Esophagus squamous epithelium (tissue), 5 donors: ENCODE data around the gene KRT7. TPM values are rescaled to one million over a fixed set of nuclear protein-coding genes. Genes with fewer than 3 reads are reported as not detected.

ENCODE experiments used
- DNase-seq: peaks from one replicate; lab custom pipeline; 2025; lab: John Stamatoyannopoulos, UW
- H3K27ac ChIP-seq, 4 donors: fragments of 200-600 bp; sonication (generic); one replicate each; pipeline ENCODE4 v1.5.1; 2016 to 2019; ENCODE audit warnings: mild to moderate bottlenecking in 1 of 4
- H3K27me3 ChIP-seq, 4 donors: fragments of 200-600 bp; sonication (generic); 1 replicate in 3 of 4; 2 replicates in 1 of 4; pipeline versions ENCODE4 v1.5.1 to v1.6.0; 2017 to 2021; ENCODE audit warnings: antibody characterized with exemption in 1 of 4
- H3K36me3 ChIP-seq, 3 donors: fragments of 200-600 bp; sonication (generic); one replicate each; pipeline ENCODE4 v1.5.1; 2016 to 2019
- H3K4me1 ChIP-seq, 3 donors: fragments of 200-600 bp; sonication (generic); one replicate each; pipeline ENCODE4 v1.5.1; 2017 to 2019
- H3K4me3 ChIP-seq, 4 donors: fragments of 200-600 bp; sonication (generic); 1 replicate in 3 of 4; 2 replicates in 1 of 4; pipeline ENCODE4 v1.5.1; 2016 to 2019; ENCODE audit warnings: mild to moderate bottlenecking in 2 of 4, moderate library complexity in 1 of 4
- H3K9me3 ChIP-seq, 3 donors: fragments of 200-600 bp; sonication (generic); one replicate each; pipeline ENCODE4 v1.5.1; 2016 to 2019
- POLR2A ChIP-seq, 4 donors: fragments of 450-650 bp; IDR thresholded peaks; one replicate each; pipeline ENCODE4 v1.6.1; 2017; ENCODE audit warnings: antibody characterized with exemption in 4 of 4, mild to moderate bottlenecking in 4 of 4, moderate library complexity in 3 of 4
- WGBS, 2 donors: methylation state at CpG; one replicate each; pipeline ENCODE4 v1.1.5; 2018; 5-methylcytosine and 5-hydroxymethylcytosine counted together
- intact Hi-C: fragments of 100-400 bp; cut with DNase I; formaldehyde crosslinking; loops from one replicate; pipeline ENCODE4 v1.15.0; 2022
- total RNA-seq, 4 donors: library from RNA; depleted of rRNA; stranded (reverse); fragments of >200 nt; gene quantifications; one replicate each; pipeline ENCODE4 v1.1.0, GENCODE V29; 2016
- TF ChIP-seq, protein P1 (sequence below), 6 experiments: fragments of 450-650 bp in 4 of 6; fragments of 200-600 bp in 2 of 6; sonication (generic) in 2 of 6; IDR thresholded peaks; one replicate each; pipeline ENCODE4 v1.5.1; 2016 to 2019; ENCODE audit warnings: antibody characterized with exemption in 6 of 6, mild to moderate bottlenecking in 4 of 6, moderate library complexity in 4 of 6
- donor health status: DM: yes; HTN: yes; CAD: no.

KRT7 gene
- total RNA-seq, 4 donors from 2014 or later, result 18.7 to 118 (median 64.4) TPM

DNA sequence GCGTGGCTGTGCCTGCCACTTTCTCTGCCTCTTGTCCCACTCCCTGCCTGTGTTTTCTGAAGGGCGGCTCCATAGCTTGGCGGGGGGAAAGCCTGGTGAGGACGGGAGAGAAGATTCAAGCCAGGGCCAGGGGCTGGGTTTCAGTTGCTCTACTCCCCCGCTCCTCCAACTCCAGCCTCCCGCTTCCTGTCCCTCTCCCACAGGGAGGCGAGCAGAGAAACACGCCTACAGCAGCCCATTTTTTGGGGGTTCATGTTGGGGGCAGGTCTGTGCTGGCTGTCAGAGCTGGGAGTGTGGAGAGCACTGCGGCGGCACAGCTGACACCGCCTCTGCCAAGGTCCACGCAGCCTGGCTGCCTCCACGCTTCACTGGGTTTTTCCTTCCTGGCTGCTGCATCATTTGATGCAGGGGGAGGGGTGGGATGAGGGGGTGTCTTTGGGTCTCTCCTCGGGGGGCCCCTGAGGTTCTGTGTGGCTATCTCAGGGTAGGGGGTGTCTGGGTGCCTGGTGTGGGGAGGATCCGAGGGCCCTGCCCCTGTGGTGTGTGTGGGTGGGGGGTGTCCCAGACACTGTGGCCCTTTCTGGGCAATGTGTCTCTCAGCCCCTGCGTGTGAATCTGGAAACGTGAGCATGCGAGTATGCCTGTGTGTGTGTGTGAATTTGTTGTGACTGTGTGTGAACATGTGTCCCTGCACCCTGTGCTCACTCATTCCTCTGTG lies 30.5 kb upstream of the KRT7 start:
- Histone ChIP-seq H3K27ac (peak overlapping the region in 1 of 4 donors; percentile 43), H3K4me3 (no peak overlapping the region)
- intact Hi-C loops, result no loop called here

DNA sequence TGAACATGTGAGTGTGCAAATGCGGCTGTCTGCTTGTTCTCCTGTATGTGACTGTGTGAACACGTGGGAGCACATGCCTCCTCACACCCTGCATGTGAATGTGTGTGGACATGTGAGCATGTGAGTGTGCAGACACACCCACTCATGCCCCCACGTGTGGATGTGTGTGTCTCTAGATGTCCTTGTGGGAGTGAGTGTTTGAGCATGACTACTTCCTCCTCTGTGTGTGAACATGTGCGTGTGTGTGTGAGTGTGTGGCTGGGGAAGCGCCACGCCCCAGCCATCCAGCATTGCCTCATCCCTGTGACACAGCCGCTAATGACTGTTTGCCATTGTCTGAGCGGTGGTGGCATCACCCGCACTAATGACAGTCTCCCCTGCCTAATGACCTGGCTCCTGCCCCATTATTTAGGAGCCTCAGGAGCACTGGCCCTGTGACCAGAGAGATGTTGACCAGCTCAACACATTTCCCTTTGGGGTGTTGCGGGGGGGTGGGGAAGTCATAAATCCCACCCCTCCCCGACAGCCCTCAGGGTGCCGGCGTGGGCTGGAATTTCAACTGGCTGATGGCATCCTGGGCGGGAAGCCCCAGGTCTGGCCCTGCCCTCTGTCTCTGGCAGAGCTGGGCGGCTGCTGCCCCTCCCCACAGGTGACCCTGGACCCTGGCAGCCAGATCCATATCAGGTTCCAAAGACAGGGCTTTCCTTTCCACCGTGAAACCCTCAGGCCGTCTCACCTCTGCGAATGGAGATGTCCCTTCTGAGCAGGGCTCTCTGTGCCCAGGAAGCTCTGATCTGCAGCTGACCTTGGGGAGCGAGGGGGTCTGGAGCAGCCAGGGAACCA lies 29.7 kb upstream of the KRT7 start:
- WGBS, 2 donors, result 23 to 45% methylated on average over 6 to 8 of the region's 19 CpGs
- no peak for DNase-seq
- H3K4me3 ChIP-seq, result no peak overlapping the region
- intact Hi-C loops, result no loop called here
- H3K27ac ChIP-seq, result peak overlapping the region in 2 of 4 donors; percentile 13 to 58
- peaks cover 31 to 60% (median 38%) of the 10 kb centered on the region in 3 donors for H3K4me1 ChIP-seq
- no peaks in the 10 kb centered on the region for H3K36me3 ChIP-seq
- no peaks in the 10 kb centered on the region for H3K9me3 ChIP-seq
- peaks cover 0 to 25% (median 0%) of the 10 kb centered on the region in 4 donors for H3K27me3 ChIP-seq
- TF ChIP-seq, protein P1, sequence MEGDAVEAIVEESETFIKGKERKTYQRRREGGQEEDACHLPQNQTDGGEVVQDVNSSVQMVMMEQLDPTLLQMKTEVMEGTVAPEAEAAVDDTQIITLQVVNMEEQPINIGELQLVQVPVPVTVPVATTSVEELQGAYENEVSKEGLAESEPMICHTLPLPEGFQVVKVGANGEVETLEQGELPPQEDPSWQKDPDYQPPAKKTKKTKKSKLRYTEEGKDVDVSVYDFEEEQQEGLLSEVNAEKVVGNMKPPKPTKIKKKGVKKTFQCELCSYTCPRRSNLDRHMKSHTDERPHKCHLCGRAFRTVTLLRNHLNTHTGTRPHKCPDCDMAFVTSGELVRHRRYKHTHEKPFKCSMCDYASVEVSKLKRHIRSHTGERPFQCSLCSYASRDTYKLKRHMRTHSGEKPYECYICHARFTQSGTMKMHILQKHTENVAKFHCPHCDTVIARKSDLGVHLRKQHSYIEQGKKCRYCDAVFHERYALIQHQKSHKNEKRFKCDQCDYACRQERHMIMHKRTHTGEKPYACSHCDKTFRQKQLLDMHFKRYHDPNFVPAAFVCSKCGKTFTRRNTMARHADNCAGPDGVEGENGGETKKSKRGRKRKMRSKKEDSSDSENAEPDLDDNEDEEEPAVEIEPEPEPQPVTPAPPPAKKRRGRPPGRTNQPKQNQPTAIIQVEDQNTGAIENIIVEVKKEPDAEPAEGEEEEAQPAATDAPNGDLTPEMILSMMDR (IDR thresholded peaks at IDR 0.05), result no peak
- TF ChIP-seq POLR2A (IDR thresholded peaks at IDR 0.05), result no peak

More for the DNA sequence above, 30.5 kb upstream of the KRT7 start:
- Histone ChIP-seq H3K4me1 (peaks cover 28 to 60% (median 35%) of the 10 kb centered on the region in 3 donors), H3K36me3 (no peaks in the 10 kb centered on the region), H3K27me3 (peaks cover 0 to 25% (median 0%) of the 10 kb centered on the region in 4 donors), H3K9me3 (no peaks in the 10 kb centered on the region)
- no peak for DNase-seq
- WGBS, 2 donors, result 24 to 43% methylated on average over 8 to 10 of the region's 18 CpGs
- no peak for TF ChIP-seq POLR2A (IDR thresholded peaks at IDR 0.05)
- TF ChIP-seq, protein P1 (IDR thresholded peaks at IDR 0.05), result no peak

- TF ChIP-seq POLR2A (IDR thresholded peaks at IDR 0.05), result no peak
- TF ChIP-seq, protein P1 (IDR thresholded peaks at IDR 0.05), result no peak
- no peaks in the 10 kb centered on the region for H3K36me3 ChIP-seq
- no peaks in the 10 kb centered on the region for H3K9me3 ChIP-seq
- H3K4me1 ChIP-seq, result peaks cover 33 to 60% (median 35%) of the 10 kb centered on the region in 3 donors
- WGBS, 2 donors, result 81 to 85% methylated on average over 14 to 15 of the region's 18 CpGs
- H3K27me3 ChIP-seq, result peaks cover 0 to 25% (median 0%) of the 10 kb centered on the region in 4 donors
- intact Hi-C loops, result no loop called here
- DNase-seq, result no peak
- H3K27ac ChIP-seq, result no peak overlapping the region
- H3K4me3 ChIP-seq, result no peak overlapping the region
Observed at GRCh38 chr12:52204095-52204930, 28.7 kb upstream of the KRT7 start.

GRCh38 chr12:52204931-52205505 lies 28.0 kb upstream of the KRT7 start:
- DNase-seq, result no peak
- H3K4me1 ChIP-seq, result peaks cover 28 to 60% (median 32%) of the 10 kb centered on the region in 3 donors
- intact Hi-C loops, result no loop called here
- no peak overlapping the region for H3K27ac ChIP-seq
- 100% methylated on average over 3 of the region's 7 CpGs; no CpG with 5 or more reads in 1 of the 2 donors for WGBS, 2 donors
- peaks cover 0 to 25% (median 0%) of the 10 kb centered on the region in 4 donors for H3K27me3 ChIP-seq
- H3K36me3 ChIP-seq, result no peaks in the 10 kb centered on the region
- no peak overlapping the region for H3K4me3 ChIP-seq
- TF ChIP-seq POLR2A (IDR thresholded peaks at IDR 0.05), result no peak
- TF ChIP-seq, protein P1 (IDR thresholded peaks at IDR 0.05), result no peak
- H3K9me3 ChIP-seq, result no peaks in the 10 kb centered on the region
